ENCODE data around the gene IL17RD. TPM values are rescaled to one million over a fixed set of nuclear protein-coding genes. Genes with fewer than 3 reads are reported as not detected.

IL17RD gene
- polyA plus RNA-seq, 2 of the 4 experiments (the other 2 are of a cell fraction), result 0.89 to 1.4 TPM

DNA sequence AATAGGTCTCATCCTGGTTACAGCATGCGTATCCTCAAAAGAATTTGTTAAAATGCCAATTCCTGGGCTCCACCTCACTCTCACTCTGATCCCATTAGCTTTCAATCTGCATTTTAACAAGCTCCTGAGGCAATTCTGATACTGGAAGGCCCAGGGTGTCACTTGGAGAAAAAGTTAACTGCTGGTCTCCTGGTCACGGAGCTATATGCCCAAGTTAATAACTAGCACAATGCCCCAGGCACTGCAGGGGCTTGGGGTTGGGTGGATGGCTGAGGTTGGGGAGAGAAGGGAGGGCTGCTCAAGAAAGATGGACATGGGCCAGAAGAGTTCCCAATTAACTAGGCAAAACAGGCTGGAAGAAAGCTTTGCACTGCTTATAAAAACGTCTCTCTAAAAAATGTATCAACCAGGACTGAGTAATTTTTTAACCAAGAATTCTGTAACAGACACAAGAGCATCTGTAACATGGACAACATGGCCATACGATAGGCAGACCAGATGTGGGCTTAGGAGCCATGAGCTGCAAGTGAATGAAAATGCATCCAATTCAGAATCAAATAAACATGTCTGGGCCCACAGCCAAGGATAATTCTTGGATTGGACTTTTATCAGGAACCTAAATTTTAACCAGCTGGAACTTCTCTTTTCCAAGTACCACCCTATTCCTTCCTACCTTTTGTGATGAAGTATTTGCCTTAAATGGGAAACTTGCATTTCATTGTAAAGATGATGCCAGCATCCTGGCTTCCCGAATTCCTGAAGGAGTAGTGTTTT lies 4.2 kb downstream of the IL17RD start:
- no peak for FAIRE-seq
- ChIA-PET CTCF (interaction anchor here (0.8 to 1.6 kb wide), 3 partner anchors 61 to 166 kb away, joined by 3 to 4 read pairs (median 4); partner anchors contain the start of gene APPL1), POLR2A (no interaction called here)
- no peak overlapping the region for H3K4me3 ChIP-seq
- WGBS (ENCODE audit: missing lambda C conversion rate), result 69% methylated on average over 5 of the region's 5 CpGs
- H3K4me2 ChIP-seq, result no peak overlapping the region
- H3K27ac ChIP-seq, result no peak overlapping the region
- no peaks in the 10 kb centered on the region for H3K9me3 ChIP-seq
- H3K4me1 ChIP-seq, result no peaks in the 10 kb centered on the region
- no peak for DNase-seq (ENCODE audit: low read depth in 1 of 2, low spot score in 1 of 2)
- TF ChIP-seq RFX5 (IDR thresholded peaks at IDR 0.05), result no peak
- no peak for TF ChIP-seq ZFP36 (IDR thresholded peaks at IDR 0.05; ENCODE audit: borderline replicate concordance, partially characterized antibody)
- ATAC-seq, result no peak

- TF ChIP-seq HEYL (CRISPR knock-in tag; IDR thresholded peaks at IDR 0.05) (no peak), ZSCAN20 (CRISPR knock-in tag; IDR thresholded peaks at IDR 0.05) (no peak), TP53 (CRISPR knock-in tag; IDR thresholded peaks at IDR 0.05) (no peak), JUNB (IDR thresholded peaks at IDR 0.05) (no peak), HES2 (IDR thresholded peaks at IDR 0.05) (no peak), BHLHE40 (IDR thresholded peaks at IDR 0.05; ENCODE audit: low read depth, low read length) (no peak), MAFK (IDR thresholded peaks at IDR 0.05; ENCODE audit: partially characterized antibody) (no peak), KDM1A (IDR thresholded peaks at IDR 0.05; ENCODE audit: low read depth) (no peak), SREBF2 (IDR thresholded peaks at IDR 0.05) (no peak), NPAS2 (CRISPR knock-in tag; IDR thresholded peaks at IDR 0.05; ENCODE audit: borderline replicate concordance) (no peak), ZFP36 (IDR thresholded peaks at IDR 0.05; ENCODE audit: borderline replicate concordance, partially characterized antibody) (no peak), CBX8 (IDR thresholded peaks at IDR 0.05) (no peak), CBX2 (IDR thresholded peaks at IDR 0.05; ENCODE audit: borderline replicate concordance, low read depth) (no peak)
- TF ChIP-seq, protein P1, sequence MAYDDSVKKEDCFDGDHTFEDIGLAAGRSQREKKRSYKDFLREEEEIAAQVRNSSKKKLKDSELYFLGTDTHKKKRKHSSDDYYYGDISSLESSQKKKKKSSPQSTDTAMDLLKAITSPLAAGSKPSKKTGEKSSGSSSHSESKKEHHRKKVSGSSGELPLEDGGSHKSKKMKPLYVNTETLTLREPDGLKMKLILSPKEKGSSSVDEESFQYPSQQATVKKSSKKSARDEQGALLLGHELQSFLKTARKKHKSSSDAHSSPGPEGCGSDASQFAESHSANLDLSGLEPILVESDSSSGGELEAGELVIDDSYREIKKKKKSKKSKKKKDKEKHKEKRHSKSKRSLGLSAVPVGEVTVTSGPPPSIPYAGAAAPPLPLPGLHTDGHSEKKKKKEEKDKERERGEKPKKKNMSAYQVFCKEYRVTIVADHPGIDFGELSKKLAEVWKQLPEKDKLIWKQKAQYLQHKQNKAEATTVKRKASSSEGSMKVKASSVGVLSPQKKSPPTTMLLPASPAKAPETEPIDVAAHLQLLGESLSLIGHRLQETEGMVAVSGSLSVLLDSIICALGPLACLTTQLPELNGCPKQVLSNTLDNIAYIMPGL (CRISPR knock-in tag; IDR thresholded peaks at IDR 0.05; ENCODE audit: borderline replicate concordance), result no peak
- TF ChIP-seq, protein P2, sequence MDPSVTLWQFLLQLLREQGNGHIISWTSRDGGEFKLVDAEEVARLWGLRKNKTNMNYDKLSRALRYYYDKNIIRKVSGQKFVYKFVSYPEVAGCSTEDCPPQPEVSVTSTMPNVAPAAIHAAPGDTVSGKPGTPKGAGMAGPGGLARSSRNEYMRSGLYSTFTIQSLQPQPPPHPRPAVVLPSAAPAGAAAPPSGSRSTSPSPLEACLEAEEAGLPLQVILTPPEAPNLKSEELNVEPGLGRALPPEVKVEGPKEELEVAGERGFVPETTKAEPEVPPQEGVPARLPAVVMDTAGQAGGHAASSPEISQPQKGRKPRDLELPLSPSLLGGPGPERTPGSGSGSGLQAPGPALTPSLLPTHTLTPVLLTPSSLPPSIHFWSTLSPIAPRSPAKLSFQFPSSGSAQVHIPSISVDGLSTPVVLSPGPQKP (IDR thresholded peaks at IDR 0.05; ENCODE audit: low read depth, low read length), result no peak
- TF ChIP-seq, protein P3, sequence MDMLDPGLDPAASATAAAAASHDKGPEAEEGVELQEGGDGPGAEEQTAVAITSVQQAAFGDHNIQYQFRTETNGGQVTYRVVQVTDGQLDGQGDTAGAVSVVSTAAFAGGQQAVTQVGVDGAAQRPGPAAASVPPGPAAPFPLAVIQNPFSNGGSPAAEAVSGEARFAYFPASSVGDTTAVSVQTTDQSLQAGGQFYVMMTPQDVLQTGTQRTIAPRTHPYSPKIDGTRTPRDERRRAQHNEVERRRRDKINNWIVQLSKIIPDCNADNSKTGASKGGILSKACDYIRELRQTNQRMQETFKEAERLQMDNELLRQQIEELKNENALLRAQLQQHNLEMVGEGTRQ (IDR thresholded peaks at IDR 0.05), result no peak
- TF ChIP-seq, protein P4, sequence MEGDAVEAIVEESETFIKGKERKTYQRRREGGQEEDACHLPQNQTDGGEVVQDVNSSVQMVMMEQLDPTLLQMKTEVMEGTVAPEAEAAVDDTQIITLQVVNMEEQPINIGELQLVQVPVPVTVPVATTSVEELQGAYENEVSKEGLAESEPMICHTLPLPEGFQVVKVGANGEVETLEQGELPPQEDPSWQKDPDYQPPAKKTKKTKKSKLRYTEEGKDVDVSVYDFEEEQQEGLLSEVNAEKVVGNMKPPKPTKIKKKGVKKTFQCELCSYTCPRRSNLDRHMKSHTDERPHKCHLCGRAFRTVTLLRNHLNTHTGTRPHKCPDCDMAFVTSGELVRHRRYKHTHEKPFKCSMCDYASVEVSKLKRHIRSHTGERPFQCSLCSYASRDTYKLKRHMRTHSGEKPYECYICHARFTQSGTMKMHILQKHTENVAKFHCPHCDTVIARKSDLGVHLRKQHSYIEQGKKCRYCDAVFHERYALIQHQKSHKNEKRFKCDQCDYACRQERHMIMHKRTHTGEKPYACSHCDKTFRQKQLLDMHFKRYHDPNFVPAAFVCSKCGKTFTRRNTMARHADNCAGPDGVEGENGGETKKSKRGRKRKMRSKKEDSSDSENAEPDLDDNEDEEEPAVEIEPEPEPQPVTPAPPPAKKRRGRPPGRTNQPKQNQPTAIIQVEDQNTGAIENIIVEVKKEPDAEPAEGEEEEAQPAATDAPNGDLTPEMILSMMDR (IDR thresholded peaks at IDR 0.05), result no peak
- FAIRE-seq (no peak), DNase-seq (ENCODE audit: low read depth in 1 of 2, low spot score in 1 of 2) (no peak), ATAC-seq (no peak)
- Histone ChIP-seq H3K9me3 (no peaks in the 10 kb centered on the region), H3K4me3 (no peak overlapping the region), H3K4me2 (no peak overlapping the region), H3K4me1 (no peaks in the 10 kb centered on the region), H3K27ac (no peak overlapping the region)
- 98% methylated on average over 8 of the region's 8 CpGs for WGBS (ENCODE audit: missing lambda C conversion rate)
- POLR2A ChIA-PET, result no interaction called here
- CTCF ChIA-PET, result interaction anchor here (0.8 to 2.9 kb wide), 4 partner anchors 10 to 165 kb away, joined by 3 to 13 read pairs (median 4); partner anchors contain the start of gene APPL1
Measured at GRCh38 chr3:57160076-57160764, 4.9 kb downstream of the IL17RD start.
